HepG2 (cell line): ENCODE results near the gene ARHGEF16. TPM values are rescaled to one million over a fixed set of nuclear protein-coding genes. Genes with fewer than 3 reads are reported as not detected.
A peak's percentile ranks its signal among the peaks of the same experiment; 100 is the strongest.

ENCODE experiments used
- ETV6 ChIP-seq: sonication (generic); formaldehyde crosslinking; conservative IDR thresholded peaks from 2 replicates; pipeline ENCODE4 v1.4.0; 2020; ENCODE audit warnings: missing genetic modification reagents
- LRRFIP1 ChIP-seq: sonication (generic); formaldehyde crosslinking; conservative IDR thresholded peaks from 2 replicates; pipeline ENCODE4 v1.4.0; 2020; ENCODE audit warnings: missing genetic modification reagents
- MIXL1 ChIP-seq: IDR thresholded peaks from 2 replicates; pipeline ENCODE4 v1.6.1; 2016
- NFATC3 ChIP-seq: sonication (generic); formaldehyde crosslinking; IDR thresholded peaks from 2 replicates; pipeline ENCODE4 v1.5.1; 2020; ENCODE audit warnings: mild to moderate bottlenecking, missing genetic modification reagents
- POGZ ChIP-seq: sonication (generic); formaldehyde crosslinking; IDR thresholded peaks from 2 replicates; pipeline ENCODE4 v1.4.0; 2020; ENCODE audit warnings: mild to moderate bottlenecking, missing genetic modification reagents
- SOX13 ChIP-seq, 3 experiments: fragments of 450-650 bp in 1 of 3; sonication (generic) in 1 of 3; formaldehyde crosslinking in 1 of 3; IDR thresholded peaks in 2 of 3; conservative IDR thresholded peaks in 1 of 3; 2 replicates each; pipeline versions ENCODE4 v1.5.0 to v1.6.1; 2016 to 2020; ENCODE audit warnings: antibody characterized with exemption in 1 of 3, mild to moderate bottlenecking in 1 of 3, missing compliant biosample characterization in 1 of 3, missing genetic modification reagents in 1 of 3, moderate library complexity in 1 of 3
- STAG1 ChIP-seq: sonication (generic); formaldehyde crosslinking; IDR thresholded peaks from 2 replicates; pipeline ENCODE4 v1.4.0; 2020; ENCODE audit warnings: missing genetic modification reagents
- TEAD3 ChIP-seq: optimal IDR thresholded peaks from 2 replicates; pipeline ENCODE3; 2016; ENCODE audit warnings: borderline replicate concordance
- XBP1 ChIP-seq: sonication (generic); formaldehyde crosslinking; IDR thresholded peaks from 2 replicates; pipeline ENCODE4 v1.5.0; 2020; ENCODE audit warnings: missing genetic modification reagents
- ZBTB38 ChIP-seq: sonication (generic); formaldehyde crosslinking; IDR thresholded peaks from 2 replicates; pipeline ENCODE4 v1.5.1; 2020; ENCODE audit warnings: mild to moderate bottlenecking, missing genetic modification reagents
- ZFP91 ChIP-seq: sonication (generic); formaldehyde crosslinking; IDR thresholded peaks from 2 replicates; pipeline ENCODE4 v1.9.0; 2022; ENCODE audit warnings: missing genetic modification reagents, mild to moderate bottlenecking, borderline replicate concordance
- ZNF160 ChIP-seq: sonication (generic); formaldehyde crosslinking; IDR thresholded peaks from 2 replicates; pipeline ENCODE4 v1.8.0; 2022; ENCODE audit warnings: mild to moderate bottlenecking, inconsistent platforms, missing genetic modification reagents
- ZZZ3 ChIP-seq: sonication (generic); formaldehyde crosslinking; IDR thresholded peaks from 2 replicates; pipeline ENCODE4 v1.4.0; 2020; ENCODE audit warnings: missing genetic modification reagents, mild to moderate bottlenecking, borderline replicate concordance
- polyA plus RNA-seq, 8 experiments: library from polyadenylated mRNA; depleted of rRNA in 3 of 8; stranded (reverse) in 7 of 8; unstranded in 1 of 8; fragments of >200 nt; fragmentation: Illumina TruSeq in 4 of 8; extraction: Trizol in 4 of 8; gene quantifications; 2 replicates each; pipeline versions ENCODE4 v1.2.1 to v1.2.3, GENCODE V29; 2011 to 2016; ENCODE audit warnings: low read depth in 4 of 8, missing spikeins in 1 of 8, mixed read lengths in 1 of 8; ENCODE audit not compliant: insufficient read depth in 1 of 8
- total RNA-seq, 5 experiments: library from RNA; depleted of rRNA; stranded (reverse); fragments of >200 nt; fragmentation: Illumina TruSeq; extraction: Trizol; gene quantifications; 2 replicates each; pipeline ENCODE4 v1.2.3, GENCODE V29; 2016; ENCODE audit warnings: low read depth in 1 of 5
- TF ChIP-seq, protein P1 (sequence below): sonication (generic); formaldehyde crosslinking; IDR thresholded peaks from 2 replicates; pipeline ENCODE4 v1.4.0; 2020; ENCODE audit warnings: missing genetic modification reagents, borderline replicate concordance
- TF ChIP-seq, protein P2 (sequence below): sonication (generic); formaldehyde crosslinking; IDR thresholded peaks from 2 replicates; pipeline ENCODE4 v1.4.0; 2020; ENCODE audit warnings: low read depth, missing genetic modification reagents
- TF ChIP-seq, protein P3 (sequence below): sonication (generic); formaldehyde crosslinking; IDR thresholded peaks from 2 replicates; pipeline ENCODE4 v1.4.0; 2020; ENCODE audit warnings: mild to moderate bottlenecking, missing genetic modification reagents

Gene ARHGEF16
- total and polyA plus RNA-seq, 2 of the 13 experiments (the other 11 are each of a cell fraction or from before 2014, with no cell fraction given): 20.3 to 39.9 TPM

- TF ChIP-seq LRRFIP1 (CRISPR knock-in tag) (no peak), NFATC3 (CRISPR knock-in tag) (no peak), STAG1 (CRISPR knock-in tag) (peak; percentile 80), MIXL1 (no peak), XBP1 (CRISPR knock-in tag) (no peak), TEAD3 (CRISPR knock-in tag) (no peak), ETV6 (no peak), ZFP91 (0 out of 2 replicates have a peak, but pooled peaks have one; percentile 17), POGZ (CRISPR knock-in tag) (no peak), ZBTB38 (no peak), ZNF160 (CRISPR knock-in tag) (no peak), SOX13 (IDR thresholded peaks at IDR 0.05) (no peak), SOX13 (CRISPR knock-in tag; conservative IDR thresholded peaks at IDR 0.05 in 1 of 2, IDR thresholded peaks at IDR 0.05 in 1 of 2) (no peak), ZZZ3 (CRISPR knock-in tag) (no peak)
- TF ChIP-seq, protein P1, sequence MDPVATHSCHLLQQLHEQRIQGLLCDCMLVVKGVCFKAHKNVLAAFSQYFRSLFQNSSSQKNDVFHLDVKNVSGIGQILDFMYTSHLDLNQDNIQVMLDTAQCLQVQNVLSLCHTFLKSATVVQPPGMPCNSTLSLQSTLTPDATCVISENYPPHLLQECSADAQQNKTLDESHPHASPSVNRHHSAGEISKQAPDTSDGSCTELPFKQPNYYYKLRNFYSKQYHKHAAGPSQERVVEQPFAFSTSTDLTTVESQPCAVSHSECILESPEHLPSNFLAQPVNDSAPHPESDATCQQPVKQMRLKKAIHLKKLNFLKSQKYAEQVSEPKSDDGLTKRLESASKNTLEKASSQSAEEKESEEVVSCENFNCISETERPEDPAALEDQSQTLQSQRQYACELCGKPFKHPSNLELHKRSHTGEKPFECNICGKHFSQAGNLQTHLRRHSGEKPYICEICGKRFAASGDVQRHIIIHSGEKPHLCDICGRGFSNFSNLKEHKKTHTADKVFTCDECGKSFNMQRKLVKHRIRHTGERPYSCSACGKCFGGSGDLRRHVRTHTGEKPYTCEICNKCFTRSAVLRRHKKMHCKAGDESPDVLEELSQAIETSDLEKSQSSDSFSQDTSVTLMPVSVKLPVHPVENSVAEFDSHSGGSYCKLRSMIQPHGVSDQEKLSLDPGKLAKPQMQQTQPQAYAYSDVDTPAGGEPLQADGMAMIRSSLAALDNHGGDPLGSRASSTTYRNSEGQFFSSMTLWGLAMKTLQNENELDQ: no peak
- TF ChIP-seq, protein P2, sequence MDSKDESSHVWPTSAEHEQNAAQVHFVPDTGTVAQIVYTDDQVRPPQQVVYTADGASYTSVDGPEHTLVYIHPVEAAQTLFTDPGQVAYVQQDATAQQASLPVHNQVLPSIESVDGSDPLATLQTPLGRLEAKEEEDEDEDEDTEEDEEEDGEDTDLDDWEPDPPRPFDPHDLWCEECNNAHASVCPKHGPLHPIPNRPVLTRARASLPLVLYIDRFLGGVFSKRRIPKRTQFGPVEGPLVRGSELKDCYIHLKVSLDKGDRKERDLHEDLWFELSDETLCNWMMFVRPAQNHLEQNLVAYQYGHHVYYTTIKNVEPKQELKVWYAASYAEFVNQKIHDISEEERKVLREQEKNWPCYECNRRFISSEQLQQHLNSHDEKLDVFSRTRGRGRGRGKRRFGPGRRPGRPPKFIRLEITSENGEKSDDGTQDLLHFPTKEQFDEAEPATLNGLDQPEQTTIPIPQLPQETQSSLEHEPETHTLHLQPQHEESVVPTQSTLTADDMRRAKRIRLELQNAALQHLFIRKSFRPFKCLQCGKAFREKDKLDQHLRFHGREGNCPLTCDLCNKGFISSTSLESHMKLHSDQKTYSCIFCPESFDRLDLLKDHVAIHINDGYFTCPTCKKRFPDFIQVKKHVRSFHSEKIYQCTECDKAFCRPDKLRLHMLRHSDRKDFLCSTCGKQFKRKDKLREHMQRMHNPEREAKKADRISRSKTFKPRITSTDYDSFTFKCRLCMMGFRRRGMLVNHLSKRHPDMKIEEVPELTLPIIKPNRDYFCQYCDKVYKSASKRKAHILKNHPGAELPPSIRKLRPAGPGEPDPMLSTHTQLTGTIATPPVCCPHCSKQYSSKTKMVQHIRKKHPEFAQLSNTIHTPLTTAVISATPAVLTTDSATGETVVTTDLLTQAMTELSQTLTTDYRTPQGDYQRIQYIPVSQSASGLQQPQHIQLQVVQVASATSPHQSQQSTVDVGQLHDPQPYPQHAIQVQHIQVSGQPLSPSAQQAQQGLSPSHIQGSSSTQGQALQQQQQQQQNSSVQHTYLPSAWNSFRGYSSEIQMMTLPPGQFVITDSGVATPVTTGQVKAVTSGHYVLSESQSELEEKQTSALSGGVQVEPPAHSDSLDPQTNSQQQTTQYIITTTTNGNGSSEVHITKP (CRISPR knock-in tag): no peak
- TF ChIP-seq, protein P3, sequence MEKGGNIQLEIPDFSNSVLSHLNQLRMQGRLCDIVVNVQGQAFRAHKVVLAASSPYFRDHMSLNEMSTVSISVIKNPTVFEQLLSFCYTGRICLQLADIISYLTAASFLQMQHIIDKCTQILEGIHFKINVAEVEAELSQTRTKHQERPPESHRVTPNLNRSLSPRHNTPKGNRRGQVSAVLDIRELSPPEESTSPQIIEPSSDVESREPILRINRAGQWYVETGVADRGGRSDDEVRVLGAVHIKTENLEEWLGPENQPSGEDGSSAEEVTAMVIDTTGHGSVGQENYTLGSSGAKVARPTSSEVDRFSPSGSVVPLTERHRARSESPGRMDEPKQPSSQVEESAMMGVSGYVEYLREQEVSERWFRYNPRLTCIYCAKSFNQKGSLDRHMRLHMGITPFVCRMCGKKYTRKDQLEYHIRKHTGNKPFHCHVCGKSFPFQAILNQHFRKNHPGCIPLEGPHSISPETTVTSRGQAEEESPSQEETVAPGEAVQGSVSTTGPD (CRISPR knock-in tag): no peak
Observed at GRCh38 chr1:3431266-3431665, 23.2 kb upstream of the ARHGEF16 start (continued).
